IMR-90 (cell line): ENCODE measurements around the gene SIGLEC14. TPM values are rescaled to one million over a fixed set of nuclear protein-coding genes. Genes with fewer than 3 reads are reported as not detected.

Experiments
- ATAC-seq: fragments of 200-7000 bp; cut with Tn5 transposase; 2 replicates; pipeline ENCODE4 v1.9.1; 2020; ENCODE audit warnings: low read depth, mild to moderate bottlenecking, moderate library complexity
- BruUV-seq: library from RNA; stranded (reverse); fragments of 400-500 nt; replicated peaks from 2 replicates; lab custom pipeline; 2021; lab: Mats Ljungman, UMichigan
- CTCF ChIA-PET: fragments of 300-600 bp; formaldehyde crosslinking; extraction: SDS; loops from one replicate; lab custom pipeline; 2021; ENCODE audit warnings: antibody characterized with exemption; lab: Yijun Ruan, JAX
- POLR2A ChIA-PET: fragments of 300-600 bp; sonication (Branson Sonifier 250); formaldehyde crosslinking; loops from one replicate; lab custom pipeline; 2022; ENCODE audit warnings: antibody characterized with exemption; ENCODE audit not compliant: unreplicated experiment; lab: Charles Lee
- DNase-seq: peaks from one replicate; pipeline ENCODE4 v3.0.0; 2013
- H2AFZ ChIP-seq: replicated peaks from 2 replicates; pipeline ENCODE3; 2013; ENCODE audit warnings: low read length, mild to moderate bottlenecking; ENCODE audit not compliant: poor library complexity
- H2AK5ac ChIP-seq: 2 replicates; pipeline ENCODE4 v1.6.1; 2013; ENCODE audit warnings: low read depth, low read length, inconsistent platforms
- H2AK9ac ChIP-seq: replicated peaks from 2 replicates; pipeline ENCODE3; 2013; ENCODE audit warnings: mild to moderate bottlenecking, low read depth, low read length, moderate library complexity; ENCODE audit not compliant: poor library complexity
- H2BK120ac ChIP-seq: 2 replicates; pipeline ENCODE4 v1.6.1; 2013; ENCODE audit warnings: low read depth, low read length, inconsistent platforms
- H2BK15ac ChIP-seq: 3 replicates; pipeline ENCODE4 v1.6.1; 2013; ENCODE audit warnings: low read depth, low read length, inconsistent platforms
- H2BK20ac ChIP-seq: 2 replicates; pipeline ENCODE4 v1.6.1; 2013; ENCODE audit warnings: low read depth, mild to moderate bottlenecking, inconsistent platforms, low read length, moderate library complexity
- H2BK5ac ChIP-seq: 2 replicates; pipeline ENCODE4 v1.6.1; 2013; ENCODE audit warnings: mild to moderate bottlenecking, low read depth, low read length, inconsistent platforms; ENCODE audit not compliant: poor library complexity, severe bottlenecking
- H3K14ac ChIP-seq: replicated peaks from 2 replicates; pipeline ENCODE4 v1.6.1; 2013; ENCODE audit warnings: low read depth, low read length, inconsistent platforms
- H3K18ac ChIP-seq: 2 replicates; pipeline ENCODE4 v1.6.1; 2013; ENCODE audit warnings: low read depth, low read length, control low read depth
- H3K23ac ChIP-seq: 2 replicates; pipeline ENCODE4 v1.6.1; 2013; ENCODE audit warnings: low read depth, low read length, inconsistent platforms
- H3K27ac ChIP-seq: 2 replicates; pipeline ENCODE4 v1.5.1; 2013; ENCODE audit warnings: mild to moderate bottlenecking, control low read depth, low read length; ENCODE audit not compliant: insufficient read depth
- H3K27me3 ChIP-seq: 2 replicates; pipeline ENCODE4 v1.6.1; 2013; ENCODE audit warnings: low read length; ENCODE audit not compliant: control insufficient read depth, insufficient read depth
- H3K36me3 ChIP-seq: 2 replicates; pipeline ENCODE4 v1.6.1; 2013; ENCODE audit warnings: low read length, mixed read lengths; ENCODE audit not compliant: control insufficient read depth, insufficient read depth
- H3K4ac ChIP-seq: 2 replicates; pipeline ENCODE4 v1.6.1; 2013; ENCODE audit warnings: low read depth, low read length, inconsistent platforms
- H3K4me1 ChIP-seq: 2 replicates; pipeline ENCODE4 v1.6.1; 2013; ENCODE audit warnings: low read length, mixed read lengths; ENCODE audit not compliant: control insufficient read depth, insufficient read depth
- H3K4me2 ChIP-seq: 2 replicates; pipeline ENCODE4 v1.6.1; 2013; ENCODE audit warnings: low read depth, mild to moderate bottlenecking, control low read depth, low read length, moderate library complexity
- H3K4me3 ChIP-seq: 2 replicates; pipeline ENCODE4 v1.5.1; 2013; ENCODE audit warnings: low read depth, mild to moderate bottlenecking, control low read depth, low read length, moderate library complexity; ENCODE audit not compliant: insufficient read depth
- H3K56ac ChIP-seq: 2 replicates; pipeline ENCODE4 v1.6.1; 2013; ENCODE audit warnings: low read length, inconsistent platforms; ENCODE audit not compliant: insufficient read depth; ENCODE audit errors: extremely low read depth
- H3K79me1 ChIP-seq, 2 experiments: 2 replicates each; pipeline ENCODE4 v1.6.1; 2013; ENCODE audit warnings: low read length in 2 of 2, inconsistent platforms in 1 of 2, low read depth in 1 of 2
- H3K9ac ChIP-seq: 2 replicates; pipeline ENCODE4 v1.6.1; 2013; ENCODE audit warnings: low read depth, low read length, control low read depth
- H3K9me1 ChIP-seq: 2 replicates; pipeline ENCODE4 v1.6.1; 2013; ENCODE audit warnings: low read length, inconsistent platforms; ENCODE audit not compliant: insufficient read depth
- H3K9me3 ChIP-seq: 2 replicates; pipeline ENCODE4 v1.6.1; 2013; ENCODE audit warnings: low read length; ENCODE audit not compliant: control insufficient read depth, insufficient read depth
- H4K20me1 ChIP-seq: 2 replicates; pipeline ENCODE4 v1.6.1; 2013; ENCODE audit warnings: low read length, inconsistent platforms; ENCODE audit not compliant: insufficient read depth
- H4K5ac ChIP-seq: 2 replicates; pipeline ENCODE4 v1.6.1; 2013; ENCODE audit warnings: mild to moderate bottlenecking, low read depth, low read length, control low read depth
- H4K8ac ChIP-seq, 2 experiments: 2 replicates each; pipeline ENCODE4 v1.6.1; 2013; ENCODE audit warnings: low read depth in 2 of 2, low read length in 2 of 2, control low read depth in 1 of 2, inconsistent platforms in 1 of 2
- H4K91ac ChIP-seq: 2 replicates; pipeline ENCODE4 v1.6.1; 2013; ENCODE audit warnings: low read depth, low read length, inconsistent platforms; ENCODE audit not compliant: insufficient read depth
- MAZ ChIP-seq: IDR thresholded peaks from 2 replicates; pipeline ENCODE4 v1.6.1; 2012; ENCODE audit warnings: low read depth, mild to moderate bottlenecking, low read length, improper control_type of control experiment, moderate library complexity, borderline replicate concordance
- MXI1 ChIP-seq: IDR thresholded peaks from 2 replicates; pipeline ENCODE4 v1.6.1; 2012; ENCODE audit warnings: low read depth, mild to moderate bottlenecking, low read length, moderate library complexity, borderline replicate concordance
- NFE2L2 ChIP-seq: fragments of 150-350 bp; IDR thresholded peaks from 2 replicates; pipeline ENCODE4 v1.6.1; 2016; ENCODE audit warnings: low read depth, mild to moderate bottlenecking, low read length
- RAD21 ChIP-seq: IDR thresholded peaks from 2 replicates; pipeline ENCODE4 v1.6.1; 2012; ENCODE audit warnings: low read length, improper control_type of control experiment
- WGBS, 2 experiments: methylation state at CpG; one replicate each; pipeline versions ENCODE4 v1.1.5 to v1.1.7; 2013; ENCODE audit warnings: missing lambda C conversion rate in 2 of 2; ENCODE audit not compliant: insufficient read length in 1 of 2; ENCODE audit errors: extremely low coverage in 2 of 2; 5-methylcytosine and 5-hydroxymethylcytosine counted together
- dilution Hi-C: fragments of 300-500 bp; cut with HindIII; formaldehyde crosslinking; loops from one replicate; pipeline ENCODE4 v1.14.3; 2018; ENCODE audit warnings: low sequenced_read_pairs; ENCODE audit not compliant: unreplicated experiment
- in situ Hi-C: fragments of 300-500 bp; cut with MboI; formaldehyde crosslinking; loops from 3 replicates; pipeline ENCODE4 v1.14.3; 2019; ENCODE audit warnings: low sequenced_read_pairs, inconsistent platforms, mixed read lengths
- intact Hi-C: fragments of 100-400 bp; cut with micrococcal nuclease; formaldehyde crosslinking; loops from 2 replicates; pipeline ENCODE4 v1.10.0; 2022
- polyA plus RNA-seq, 3 experiments: library from polyadenylated mRNA; depleted of rRNA; stranded (reverse); fragments of >200 nt; gene quantifications; 2 replicates each; pipeline ENCODE4 v1.2.3, GENCODE V29; 2012; ENCODE audit warnings: low replicate concordance in 1 of 3
- total RNA-seq: library from RNA; depleted of rRNA; stranded (reverse); fragments of >200 nt; gene quantifications from 2 replicates; pipeline ENCODE4 v1.2.3, GENCODE V29; 2012
- TF ChIP-seq, protein P1 (sequence below): fragments of 150-350 bp; IDR thresholded peaks from 2 replicates; pipeline ENCODE4 v1.6.1; 2017; ENCODE audit warnings: mild to moderate bottlenecking, antibody characterized with exemption, low read length, low read depth
- TF ChIP-seq, protein P2 (sequence below): fragments of 150-350 bp; IDR thresholded peaks from 2 replicates; pipeline ENCODE4 v1.6.1; 2016; ENCODE audit warnings: low read depth, mild to moderate bottlenecking, low read length, moderate library complexity, borderline replicate concordance

Gene SIGLEC14
- total and polyA plus RNA-seq, 2 of the 4 experiments (the other 2 are of a cell fraction) = not detected

DNA sequence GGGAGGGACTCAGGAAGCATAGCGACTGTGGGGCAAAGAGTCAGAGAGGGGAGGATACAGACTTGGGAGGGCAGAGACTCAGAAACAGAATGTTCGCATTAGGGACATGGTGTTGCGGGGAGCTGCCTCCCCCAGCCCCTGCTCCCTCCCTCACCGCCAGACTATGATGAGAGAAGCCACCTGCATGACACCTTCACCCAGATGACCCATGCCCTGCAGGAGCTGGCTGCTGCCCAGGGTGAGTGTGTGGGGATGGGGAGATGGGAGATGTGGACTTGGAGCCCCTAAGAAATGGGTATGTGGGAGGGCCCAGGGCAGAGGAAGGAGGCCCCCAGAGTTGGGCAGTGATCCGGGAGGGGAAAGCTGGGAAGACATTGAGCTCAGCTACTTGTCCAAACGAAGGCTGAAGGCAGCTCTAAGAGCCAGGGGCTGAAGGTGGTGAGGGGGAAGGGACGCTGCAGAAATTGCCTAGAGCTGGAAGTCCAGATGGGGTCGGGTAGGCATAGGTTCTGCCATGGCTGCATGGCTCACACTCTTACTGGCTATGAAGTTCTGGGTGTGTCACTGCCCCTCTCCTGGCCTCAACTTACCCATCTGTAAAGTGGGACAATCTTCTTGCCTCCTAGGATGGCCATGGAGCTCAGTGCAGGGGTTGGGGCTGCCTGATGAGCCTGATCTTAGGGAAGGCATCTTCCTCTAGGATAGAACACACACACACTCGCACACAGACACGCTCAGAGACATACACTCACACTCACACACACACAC is 47.9 kb upstream of the SIGLEC14 start:
- dilution Hi-C loops = no loop called here
- no peak overlapping the region for H3K18ac ChIP-seq
- no TSS peak for BruUV-seq
- intact Hi-C loops = no loop called here
- no peak overlapping the region for H3K4ac ChIP-seq
- H3K56ac ChIP-seq = no peak overlapping the region
- H4K20me1 ChIP-seq = peaks cover 89% of the 10 kb centered on the region
- H3K27ac ChIP-seq = no peak overlapping the region
- H3K9me1 ChIP-seq = peaks cover 19% of the 10 kb centered on the region
- in situ Hi-C loops = no loop called here
- no peak overlapping the region for H2BK5ac ChIP-seq
- no peaks in the 10 kb centered on the region for H3K27me3 ChIP-seq
- peaks cover 9% of the 10 kb centered on the region for H3K4me1 ChIP-seq
- CTCF ChIA-PET = no interaction called here
- POLR2A ChIA-PET = no interaction called here
- no peak overlapping the region for H3K4me2 ChIP-seq
- no peak overlapping the region for H2BK20ac ChIP-seq
- H3K9me3 ChIP-seq = no peaks in the 10 kb centered on the region
- no peak for ATAC-seq
- H3K4me3 ChIP-seq = no peak overlapping the region
- no peak overlapping the region for H4K5ac ChIP-seq
- TF ChIP-seq, protein P1, sequence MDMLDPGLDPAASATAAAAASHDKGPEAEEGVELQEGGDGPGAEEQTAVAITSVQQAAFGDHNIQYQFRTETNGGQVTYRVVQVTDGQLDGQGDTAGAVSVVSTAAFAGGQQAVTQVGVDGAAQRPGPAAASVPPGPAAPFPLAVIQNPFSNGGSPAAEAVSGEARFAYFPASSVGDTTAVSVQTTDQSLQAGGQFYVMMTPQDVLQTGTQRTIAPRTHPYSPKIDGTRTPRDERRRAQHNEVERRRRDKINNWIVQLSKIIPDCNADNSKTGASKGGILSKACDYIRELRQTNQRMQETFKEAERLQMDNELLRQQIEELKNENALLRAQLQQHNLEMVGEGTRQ = no peak
- no peak for TF ChIP-seq MAZ
- TF ChIP-seq NFE2L2 = no peak
- TF ChIP-seq, protein P2, sequence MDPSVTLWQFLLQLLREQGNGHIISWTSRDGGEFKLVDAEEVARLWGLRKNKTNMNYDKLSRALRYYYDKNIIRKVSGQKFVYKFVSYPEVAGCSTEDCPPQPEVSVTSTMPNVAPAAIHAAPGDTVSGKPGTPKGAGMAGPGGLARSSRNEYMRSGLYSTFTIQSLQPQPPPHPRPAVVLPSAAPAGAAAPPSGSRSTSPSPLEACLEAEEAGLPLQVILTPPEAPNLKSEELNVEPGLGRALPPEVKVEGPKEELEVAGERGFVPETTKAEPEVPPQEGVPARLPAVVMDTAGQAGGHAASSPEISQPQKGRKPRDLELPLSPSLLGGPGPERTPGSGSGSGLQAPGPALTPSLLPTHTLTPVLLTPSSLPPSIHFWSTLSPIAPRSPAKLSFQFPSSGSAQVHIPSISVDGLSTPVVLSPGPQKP = no peak
- TF ChIP-seq RAD21 = no peak
- TF ChIP-seq MXI1 = no peak
- no peak overlapping the region for H2AFZ ChIP-seq
- H3K79me1 ChIP-seq = peaks cover 35 to 78% of the 10 kb centered on the region in 2 experiments
- no peak overlapping the region for H2BK15ac ChIP-seq
- H2BK120ac ChIP-seq = no peak overlapping the region
- no peak overlapping the region for H2AK9ac ChIP-seq
- peaks cover 63% of the 10 kb centered on the region for H3K36me3 ChIP-seq
- no peak for DNase-seq
- 93% methylated on average over 2 of the region's 10 CpGs; no CpG with 5 or more reads in 1 of the 2 experiments for WGBS, 2 experiments
- H2AK5ac ChIP-seq = no peak overlapping the region
- H4K8ac ChIP-seq = no peak overlapping the region
- H3K14ac ChIP-seq = no peak overlapping the region
- no peak overlapping the region for H3K9ac ChIP-seq
- H4K91ac ChIP-seq = no peak overlapping the region
- no peak overlapping the region for H3K23ac ChIP-seq
